ENCODE data around the gene LZTS2. TPM values are rescaled to one million over a fixed set of nuclear protein-coding genes. Genes with fewer than 3 reads are reported as not detected.

The LZTS2 gene
- total and polyA plus RNA-seq, 2 of the 8 experiments (the other 6 are each of a cell fraction or from before 2014, with no cell fraction given): 75.7 to 99.5 TPM

GRCh38 chr10:101007915-101008822, 8.6 kb downstream of the LZTS2 start (continued):
- TF ChIP-seq CHD7 (IDR thresholded peaks at IDR 0.05; ENCODE audit: insufficient replicate concordance, low read length) (no peak), RFX5 (IDR thresholded peaks at IDR 0.05; ENCODE audit: borderline replicate concordance, low read depth, low read length) (no peak), POLR2A (IDR thresholded peaks at IDR 0.05; ENCODE audit: control extremely low read depth in 1 of 2, low read depth in 2 of 2, low read length in 2 of 2) (no peak), CBX8 (IDR thresholded peaks at IDR 0.05; ENCODE audit: borderline replicate concordance, low read depth, low read length) (no peak), SIX5 (IDR thresholded peaks at IDR 0.05; ENCODE audit: low read depth, low read length) (no peak), JUN (IDR thresholded peaks at IDR 0.05; ENCODE audit: low read depth, low read length) (no peak), EZH2 (IDR thresholded peaks at IDR 0.05; ENCODE audit: low read depth, low read length, severe bottlenecking) (no peak), CHD2 (IDR thresholded peaks at IDR 0.05; ENCODE audit: low read length) (no peak), CBX5 (IDR thresholded peaks at IDR 0.05; ENCODE audit: low read depth, low read length) (no peak)
- TF ChIP-seq, protein P1, sequence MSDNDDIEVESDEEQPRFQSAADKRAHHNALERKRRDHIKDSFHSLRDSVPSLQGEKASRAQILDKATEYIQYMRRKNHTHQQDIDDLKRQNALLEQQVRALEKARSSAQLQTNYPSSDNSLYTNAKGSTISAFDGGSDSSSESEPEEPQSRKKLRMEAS (IDR thresholded peaks at IDR 0.05): no peak
